Small intestine (tissue), 16 donors: Measurements from ENCODE around the gene MS4A8. TPM values are rescaled to one million over a fixed set of nuclear protein-coding genes. Genes with fewer than 3 reads are reported as not detected.
"Not testable (repeated sequence)": the region's sequence is repeated elsewhere in the genome, so short reads cannot be mapped to it uniquely, and the experiment has no call there.

Experiments used
- DNase-seq, 2 donors: peaks; one replicate each; pipeline versions ENCODE4 v3.0.0 to v3.0.0-alpha.2; 2013
- FAIRE-seq: peaks from 2 replicates; lab custom pipeline; 2012; peaks lifted over from hg19 to GRCh38; lab: Jason Lieb, UNC
- H3K27ac ChIP-seq, 3 donors: one replicate each; pipeline ENCODE4 v1.5.1; 2013; ENCODE audit warnings: low read length in 2 of 3, mild to moderate bottlenecking in 2 of 3, control low read depth in 1 of 3, inconsistent platforms in 1 of 3, low read depth in 1 of 3, moderate library complexity in 1 of 3
- H3K27me3 ChIP-seq, 3 donors: one replicate each; pipeline ENCODE4 v1.6.1; 2013; ENCODE audit warnings: low read length in 3 of 3, inconsistent platforms in 1 of 3; ENCODE audit not compliant: control insufficient read depth in 3 of 3, insufficient read depth in 3 of 3
- H3K36me3 ChIP-seq, 3 donors: one replicate each; pipeline ENCODE4 v1.6.1; 2013; ENCODE audit warnings: low read length in 3 of 3, inconsistent platforms in 1 of 3, low read depth in 1 of 3, mild to moderate bottlenecking in 1 of 3, moderate library complexity in 1 of 3; ENCODE audit not compliant: control insufficient read depth in 3 of 3, insufficient read depth in 2 of 3
- H3K4me1 ChIP-seq, 3 donors: one replicate each; pipeline ENCODE4 v1.6.1; 2013; ENCODE audit warnings: low read length in 2 of 3, inconsistent platforms in 1 of 3, low read depth in 1 of 3, mild to moderate bottlenecking in 1 of 3, moderate library complexity in 1 of 3; ENCODE audit not compliant: control insufficient read depth in 3 of 3, insufficient read depth in 2 of 3
- H3K4me3 ChIP-seq, 3 donors: one replicate each; pipeline ENCODE4 v1.5.1; 2013; ENCODE audit warnings: low read length in 3 of 3, control low read depth in 1 of 3, inconsistent platforms in 1 of 3, low read depth in 1 of 3, mild to moderate bottlenecking in 1 of 3, moderate library complexity in 1 of 3
- H3K9me3 ChIP-seq, 2 donors: one replicate each; pipeline ENCODE4 v1.6.1; 2013; ENCODE audit warnings: low read depth in 1 of 2, low read length in 1 of 2; ENCODE audit not compliant: control insufficient read depth in 2 of 2, insufficient read depth in 1 of 2
- WGBS, 3 donors: extraction: QIAGEN DNeasy Blood & Tissue Kit; methylation state at CpG; one replicate each; pipeline ENCODE4 v1.1.7; 2013; 5-methylcytosine and 5-hydroxymethylcytosine counted together
- long read RNA-seq, 10 donors: transcript quantifications; one replicate each; lab custom pipeline, GENCODE V29; 2026
- polyA plus RNA-seq, 4 donors: library from polyadenylated mRNA; stranded (reverse) in 3 of 4; unstranded in 1 of 4; fragments of 200-250 nt in 3 of 4; fragments of 120-200 nt in 1 of 4; gene quantifications; one replicate each; pipeline versions ENCODE4 v1.2.1 to v1.2.3, GENCODE V29; 2013
- donor health status: healthy with polysubstance abuse.
- donor health status: control.
- donor health status: control.
- donor health status: Bipolar disorder and iron deficiency.
- donor health status: healthy.

The MS4A8 gene, protein sequence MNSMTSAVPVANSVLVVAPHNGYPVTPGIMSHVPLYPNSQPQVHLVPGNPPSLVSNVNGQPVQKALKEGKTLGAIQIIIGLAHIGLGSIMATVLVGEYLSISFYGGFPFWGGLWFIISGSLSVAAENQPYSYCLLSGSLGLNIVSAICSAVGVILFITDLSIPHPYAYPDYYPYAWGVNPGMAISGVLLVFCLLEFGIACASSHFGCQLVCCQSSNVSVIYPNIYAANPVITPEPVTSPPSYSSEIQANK
- 100 to 1,000 TPM in 2 of 4 donors, 10 to 100 TPM in 2; 35.7 to 265 (median 141) TPM for polyA plus RNA-seq
- long read RNA-seq, donor 1, transcript MS4A8-201 (7 exons, 1,353 nt), result major isoform, 55 of 107 reads
- long read RNA-seq, donor 1, transcript MS4A8-206 (5 exons, 1,163 nt), result minor isoform, 14 of 107 reads
- long read RNA-seq, donor 1, partial matches to known transcripts, result 15 of 107 reads
- long read RNA-seq, donor 1, other reads (novel, unspliced or antisense), result 22 of 107 reads
- long read RNA-seq, donor 2, transcript MS4A8-201 (7 exons, 1,353 nt), result major isoform, 5 of 24 reads
- long read RNA-seq, donor 2, partial matches to known transcripts, result 19 of 24 reads
- long read RNA-seq, donor 2, other reads (novel, unspliced or antisense), result 0 of 24 reads
- long read RNA-seq, donor 3, transcript MS4A8-201 (7 exons, 1,353 nt), result major isoform, 9 of 29 reads
- long read RNA-seq, donor 3, partial matches to known transcripts, result 18 of 29 reads
- long read RNA-seq, donor 3, other reads (novel, unspliced or antisense), result 0 of 29 reads
- long read RNA-seq, donor 4, result 0 reads
- long read RNA-seq, donor 5, partial matches to known transcripts, result 0 of 1 reads
- long read RNA-seq, donor 5, other reads (novel, unspliced or antisense), result 0 of 1 reads
- long read RNA-seq, donor 6, transcript MS4A8-201 (7 exons, 1,353 nt), result major isoform, 30 of 57 reads
- long read RNA-seq, donor 6, partial matches to known transcripts, result 23 of 57 reads
- long read RNA-seq, donor 6, other reads (novel, unspliced or antisense), result 0 of 57 reads
- long read RNA-seq, donor 7, result 0 reads
- long read RNA-seq, donor 8, result 0 reads
- long read RNA-seq, donor 9, transcript MS4A8-201 (7 exons, 1,353 nt), result major isoform, 5 of 11 reads
- long read RNA-seq, donor 9, partial matches to known transcripts, result 5 of 11 reads
- long read RNA-seq, donor 9, other reads (novel, unspliced or antisense), result 0 of 11 reads
- long read RNA-seq, donor 10, transcript MS4A8-201 (7 exons, 1,353 nt), result major isoform, 11 of 18 reads
- long read RNA-seq, donor 10, partial matches to known transcripts, result 6 of 18 reads
- long read RNA-seq, donor 10, other reads (novel, unspliced or antisense), result 0 of 18 reads

DNA sequence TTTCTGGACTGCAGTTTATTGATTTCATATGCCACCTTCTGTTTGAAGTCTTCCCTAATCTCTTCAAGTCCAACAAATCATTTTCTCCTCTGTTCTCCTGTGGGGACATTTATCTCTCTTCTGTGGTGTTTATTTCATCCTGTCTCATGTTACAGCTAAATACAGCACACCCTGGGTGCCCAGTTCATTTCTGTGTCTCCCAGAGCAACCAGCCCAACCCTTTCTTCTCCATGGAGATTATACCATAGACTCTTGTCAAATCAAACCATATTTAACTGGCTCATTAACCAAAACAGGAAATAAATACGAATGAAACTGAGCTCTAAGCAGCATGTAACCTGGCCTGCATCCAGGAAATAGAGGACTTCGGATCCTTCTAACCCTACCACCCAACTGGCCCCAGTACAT is at the start of gene MS4A8:
TSS of gene MS4A8 (plus strand) at position 329 of the 408 bp plus-strand sequence. CDS start 1,249 bp downstream, outside the sequence.
- 2 to 5% (median 3%) methylated on average over 2 of the region's 2 CpGs for WGBS, 3 donors
- peaks cover 0 to 27% (median 2%) of the 10 kb centered on the region in 3 donors for H3K4me1 ChIP-seq
- peak; percentile 82 to 97 for DNase-seq
- H3K4me3 ChIP-seq, result peak within 1 kb of the TSS in 2 of 3 donors; percentile 29 to 53
- no peaks in the 10 kb centered on the region for H3K27me3 ChIP-seq
- H3K9me3 ChIP-seq, result no peaks in the 10 kb centered on the region
- H3K27ac ChIP-seq, result peak within 1 kb of the TSS; percentile 77 to 82 (median 81)
- no peak for FAIRE-seq
- H3K36me3 ChIP-seq, result peaks cover 0 to 12% (median 0%) of the 10 kb centered on the region in 3 donors

DNA sequence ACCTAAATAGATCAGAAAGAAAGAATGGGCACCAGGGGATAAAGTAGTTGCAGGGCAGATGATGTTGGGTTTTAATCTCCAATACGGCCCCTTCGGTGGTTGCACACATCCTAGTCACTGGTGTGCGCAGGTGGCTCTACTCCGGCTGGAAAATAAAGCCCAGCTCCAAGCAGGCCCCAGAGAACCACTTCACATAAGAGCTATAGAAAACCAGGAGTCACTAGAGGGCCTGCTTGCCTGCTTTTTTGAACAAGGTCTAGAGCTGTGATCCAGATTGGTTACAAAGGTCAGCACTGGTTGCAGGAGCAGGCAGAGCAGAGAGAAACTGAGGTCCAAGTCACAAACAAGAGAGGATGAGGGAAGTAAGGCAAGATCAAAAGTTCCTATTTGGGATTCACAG is 41.5 kb upstream of the MS4A8 start:
- Histone ChIP-seq H3K9me3 (no peaks in the 10 kb centered on the region), H3K36me3 (no peaks in the 10 kb centered on the region), H3K4me1 (peaks cover 0 to 7% (median 4%) of the 10 kb centered on the region in 3 donors), H3K27me3 (no peaks in the 10 kb centered on the region), H3K27ac (peak overlapping the region in 1 of 3 donors; percentile 54), H3K4me3 (no peak overlapping the region)
- FAIRE-seq (no peak), DNase-seq (peak; percentile 77 to 88)
- 34 to 72% (median 52%) methylated on average over 4 of the region's 4 CpGs for WGBS, 3 donors

DNA sequence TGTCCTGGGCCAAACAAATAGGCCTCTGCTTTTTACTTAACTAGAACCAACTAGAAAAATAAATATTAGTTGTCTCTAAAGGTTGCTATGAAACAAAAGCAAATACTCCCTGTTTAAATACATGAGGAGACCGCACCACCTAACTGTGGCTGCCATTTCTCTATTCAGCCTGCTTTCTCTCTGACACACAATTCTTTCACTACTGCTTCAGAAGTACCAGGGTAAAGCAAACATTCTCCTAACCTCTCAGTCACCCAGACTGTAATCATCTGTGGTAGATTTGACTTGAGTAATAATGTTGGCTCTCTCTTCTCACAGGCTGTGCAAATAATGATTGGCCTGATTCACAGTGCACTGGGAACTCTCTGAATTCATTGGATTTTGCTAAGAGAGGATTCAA is 41.0 kb upstream of the MS4A8 start:
- H3K27ac ChIP-seq, result peak overlapping the region in 1 of 3 donors; percentile 54
- H3K9me3 ChIP-seq, result no peaks in the 10 kb centered on the region
- FAIRE-seq, result no peak
- H3K27me3 ChIP-seq, result no peaks in the 10 kb centered on the region
- no peak overlapping the region for H3K4me3 ChIP-seq
- peaks cover 0 to 7% (median 4%) of the 10 kb centered on the region in 3 donors for H3K4me1 ChIP-seq
- peak; percentile 10 to 30 for DNase-seq
- 81 to 90% (median 82%) methylated on average over 1 of the region's 1 CpG for WGBS, 3 donors
- no peaks in the 10 kb centered on the region for H3K36me3 ChIP-seq

DNA sequence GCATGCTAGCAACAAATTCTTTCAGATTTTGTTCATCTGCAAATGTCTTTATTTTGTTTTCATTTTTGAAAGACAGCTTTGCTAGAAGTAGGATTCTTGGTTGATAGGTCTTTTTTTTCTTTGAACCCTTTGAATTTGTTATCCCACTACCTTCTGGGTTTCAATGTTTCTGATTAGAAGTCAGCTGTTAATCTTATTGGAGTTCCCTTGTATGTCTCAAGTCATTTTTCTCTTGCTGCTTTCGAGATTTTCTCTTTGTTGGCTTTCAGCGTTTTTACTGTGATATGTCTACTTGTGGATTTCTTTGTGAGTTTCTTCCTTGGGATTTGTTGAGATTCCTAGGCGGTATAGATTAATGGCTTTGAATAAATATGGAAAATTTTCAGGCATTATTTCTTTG is 27.2 kb upstream of the MS4A8 start:
- no peak for DNase-seq
- WGBS, 3 donors, result 84 to 89% (median 87%) methylated on average over 3 of the region's 3 CpGs
- Histone ChIP-seq H3K9me3 (peaks cover 0 to 10% of the 10 kb centered on the region in 2 donors), H3K4me3 (no peak overlapping the region), H3K4me1 (no peaks in the 10 kb centered on the region), H3K27ac (no peak overlapping the region), H3K27me3 (peaks cover 0 to 2% (median 0%) of the 10 kb centered on the region in 3 donors), H3K36me3 (no peaks in the 10 kb centered on the region)
- no peak for FAIRE-seq

DNA sequence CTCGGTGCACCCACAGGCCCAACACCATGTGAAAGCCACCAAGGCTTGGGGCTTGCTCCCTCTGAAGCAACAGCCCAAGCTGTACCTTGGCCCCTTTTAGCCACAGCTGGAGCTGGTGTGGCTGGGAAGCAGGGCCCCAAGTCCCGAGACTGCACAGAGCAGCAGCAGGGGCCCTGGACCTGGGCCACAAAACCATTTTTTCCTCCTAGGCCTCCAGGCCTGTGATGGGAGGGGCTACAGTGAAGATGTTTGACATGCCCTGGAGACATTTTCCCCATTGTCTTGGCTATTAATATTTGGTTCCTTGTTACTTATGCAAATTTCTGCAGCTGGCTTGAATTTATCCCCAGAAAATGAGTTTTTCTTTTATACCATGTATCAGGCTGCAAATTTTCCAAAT is 21.2 kb upstream of the MS4A8 start:
- FAIRE-seq, H3K27ac ChIP-seq, DNase-seq, H3K36me3 ChIP-seq, H3K27me3 ChIP-seq, H3K4me1 ChIP-seq, H3K4me3 ChIP-seq: not testable (repeated sequence)
- peaks cover 2 to 26% of the 10 kb centered on the region in 2 donors for H3K9me3 ChIP-seq
- 86 to 91% (median 91%) methylated on average over 2 of the region's 2 CpGs for WGBS, 3 donors

DNA sequence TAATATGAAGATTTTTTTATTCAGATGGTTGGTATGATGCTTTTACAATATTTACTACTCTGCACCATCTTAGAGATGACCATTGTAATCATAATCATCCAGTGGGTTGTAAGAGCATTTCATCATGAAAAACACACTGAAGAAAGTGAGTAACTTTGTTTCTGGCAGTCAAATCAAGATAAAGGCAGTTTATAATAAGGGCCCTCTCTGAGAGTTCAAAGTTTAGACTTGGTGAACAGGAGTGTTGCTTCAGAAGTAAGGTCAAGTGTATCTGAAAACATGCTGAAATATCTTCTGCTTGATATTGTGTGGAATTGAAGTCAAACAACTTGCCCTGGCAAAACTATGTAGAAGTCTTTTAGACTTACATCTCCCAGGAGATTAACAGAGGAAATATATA is 19.5 kb upstream of the MS4A8 start:
- no peak overlapping the region for H3K27ac ChIP-seq
- DNase-seq, result peak; percentile 17 to 63
- no peak overlapping the region for H3K4me3 ChIP-seq
- no peaks in the 10 kb centered on the region for H3K36me3 ChIP-seq
- peaks cover 2 to 20% of the 10 kb centered on the region in 2 donors for H3K9me3 ChIP-seq
- H3K4me1 ChIP-seq, result peaks cover 0 to 4% (median 0%) of the 10 kb centered on the region in 3 donors
- H3K27me3 ChIP-seq, result peaks cover 0 to 2% (median 0%) of the 10 kb centered on the region in 3 donors
- no peak for FAIRE-seq

DNA sequence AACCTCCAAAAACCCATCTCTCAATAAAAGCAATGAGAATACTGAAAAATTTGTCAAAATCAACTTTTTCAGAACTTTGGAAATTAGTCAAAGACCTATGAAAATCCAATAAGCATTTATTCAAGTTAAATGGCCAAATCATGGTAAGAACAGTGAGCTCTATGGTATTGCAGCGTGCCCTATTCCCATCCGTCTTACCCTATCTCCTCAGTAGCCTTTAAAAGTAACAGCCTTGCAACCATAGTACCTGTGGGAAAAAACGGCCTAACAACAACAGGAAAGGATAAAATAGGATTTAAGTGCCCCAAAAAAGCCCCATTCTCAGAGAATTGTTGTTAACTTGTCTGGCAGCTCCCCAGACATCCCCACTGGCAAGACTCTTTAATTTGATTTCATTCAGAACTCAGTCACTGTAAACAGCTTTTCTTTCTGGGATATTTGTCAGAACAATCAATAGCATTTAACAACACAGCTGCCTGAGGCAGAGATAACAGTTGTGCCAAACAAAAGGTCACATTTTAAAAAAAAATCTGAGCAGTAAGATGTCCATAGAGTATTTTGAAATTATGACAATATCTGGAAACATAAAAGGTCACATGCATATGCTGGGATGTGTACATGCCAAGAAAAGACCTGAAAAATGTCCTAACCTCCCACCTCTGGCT is 18.8 kb upstream of the MS4A8 start:
- Histone ChIP-seq H3K4me1 (peaks cover 0 to 4% (median 0%) of the 10 kb centered on the region in 3 donors), H3K36me3 (no peaks in the 10 kb centered on the region), H3K27ac (no peak overlapping the region), H3K4me3 (no peak overlapping the region), H3K9me3 (peaks cover 2 to 20% of the 10 kb centered on the region in 2 donors), H3K27me3 (peaks cover 0 to 2% (median 0%) of the 10 kb centered on the region in 3 donors)
- no peak for FAIRE-seq
- WGBS, 3 donors, result 74 to 79% (median 78%) methylated on average over 3 of the region's 3 CpGs
- no peak for DNase-seq
